ENCODE results near the gene INPP4A. TPM values are rescaled to one million over a fixed set of nuclear protein-coding genes. Genes with fewer than 3 reads are reported as not detected.

The INPP4A gene
- total and polyA plus RNA-seq, 2 donors (not counting 3 experiments of a cell fraction or from before 2014, with no cell fraction given) = 14.9 to 28.8 TPM

- peaks cover 4 to 12% of the 10 kb centered on the region in 2 experiments for H3K36me3 ChIP-seq (ENCODE audit: control insufficient read depth in 2 of 2, extremely low read depth in 1 of 2, insufficient read depth in 2 of 2, low read length in 2 of 2)
- dilution Hi-C loops (cut with MboI; ENCODE audit: extremely low pct_ligation_motif_present, low sequenced_read_pairs) = no loop called here
- CTCF ChIA-PET = interaction anchor here (1.0 kb wide), 1 partner anchor 57 kb away, joined by 3 read pairs; no protein-coding TSS in a partner anchor
These were observed 92.9 kb downstream of the INPP4A start for GRCh38 chr2:98537390-98538126.

More at GRCh38 chr2:98537390-98538126, 92.9 kb downstream of the INPP4A start:
- FAIRE-seq = no peak
- no peak overlapping the region for H3K27ac ChIP-seq (ENCODE audit: insufficient read depth, low read depth, low read length)
- intact Hi-C loops (cut with micrococcal nuclease) = no loop called here
- no peaks in the 10 kb centered on the region for H4K20me1 ChIP-seq (replicated peaks; ENCODE audit: control insufficient read depth, extremely low read depth, insufficient read depth, low read length)
- BruUV-seq (replicated peaks) = no TSS peak
- H3K4me2 ChIP-seq (ENCODE audit: insufficient read depth, low read length) = no peak overlapping the region
- no peak for TF ChIP-seq CTCF (IDR thresholded peaks at IDR 0.05; ENCODE audit: extremely low read depth in 1 of 2, insufficient read depth in 1 of 2, low read depth in 1 of 2, low read length in 2 of 2)
- TF ChIP-seq GATA2 (IDR thresholded peaks at IDR 0.05; ENCODE audit: insufficient read depth, insufficient read length, low read depth, low read length) = no peak
- no peak for TF ChIP-seq FOS (IDR thresholded peaks at IDR 0.05; ENCODE audit: borderline replicate concordance, insufficient read depth, low read length)
- no peak for TF ChIP-seq MAX (IDR thresholded peaks at IDR 0.05; ENCODE audit: insufficient read depth, insufficient read length)
- TF ChIP-seq MYC (IDR thresholded peaks at IDR 0.05; ENCODE audit: low read depth, low read length) = no peak
- TF ChIP-seq JUN (IDR thresholded peaks at IDR 0.05; ENCODE audit: borderline replicate concordance, insufficient read depth, insufficient read length, low read depth) = no peak
- no peak for TF ChIP-seq EZH2 (IDR thresholded peaks at IDR 0.05; ENCODE audit: borderline replicate concordance, low read depth, low read length, severe bottlenecking)
- no peak for TF ChIP-seq POLR2A (IDR thresholded peaks at IDR 0.05; ENCODE audit: low read depth, low read length)
- TF ChIP-seq POLR2AphosphoS5 (IDR thresholded peaks at IDR 0.05; ENCODE audit: insufficient read depth, low read depth, low read length) = no peak
- H2AFZ ChIP-seq (ENCODE audit: low read depth, low read length) = no peak overlapping the region
- H3K4me1 ChIP-seq (ENCODE audit: control insufficient read depth, extremely low read depth, insufficient read depth, low read length) = no peaks in the 10 kb centered on the region
- POLR2A ChIA-PET = no interaction called here
- no peaks in the 10 kb centered on the region for H3K9me1 ChIP-seq (replicated peaks; ENCODE audit: control insufficient read depth, extremely low read depth, insufficient read depth, low read length)
- no peak overlapping the region for H3K4me3 ChIP-seq (replicated peaks in 1 of 3; ENCODE audit: insufficient read depth in 1 of 3, low read depth in 1 of 3, low read length in 3 of 3)
- no peaks in the 10 kb centered on the region for H3K9me3 ChIP-seq (replicated peaks; ENCODE audit: control insufficient read depth, insufficient read depth, low read length)
- H3K27me3 ChIP-seq (ENCODE audit: control insufficient read depth in 2 of 2, insufficient read depth in 2 of 2, low read length in 2 of 2) = no peaks in the 10 kb centered on the region
- H3K79me2 ChIP-seq (ENCODE audit: control insufficient read depth, insufficient read depth, low read length) = no peaks in the 10 kb centered on the region
- no peak for DNase-seq (ENCODE audit: low read depth, low spot score)
- no peak overlapping the region for H3K9ac ChIP-seq (replicated peaks; ENCODE audit: extremely low read depth, insufficient read depth, low read length)

Measured in endothelial cell of umbilical vein (primary cell).